ENCODE measurements around the gene TOMM20.

DNA sequence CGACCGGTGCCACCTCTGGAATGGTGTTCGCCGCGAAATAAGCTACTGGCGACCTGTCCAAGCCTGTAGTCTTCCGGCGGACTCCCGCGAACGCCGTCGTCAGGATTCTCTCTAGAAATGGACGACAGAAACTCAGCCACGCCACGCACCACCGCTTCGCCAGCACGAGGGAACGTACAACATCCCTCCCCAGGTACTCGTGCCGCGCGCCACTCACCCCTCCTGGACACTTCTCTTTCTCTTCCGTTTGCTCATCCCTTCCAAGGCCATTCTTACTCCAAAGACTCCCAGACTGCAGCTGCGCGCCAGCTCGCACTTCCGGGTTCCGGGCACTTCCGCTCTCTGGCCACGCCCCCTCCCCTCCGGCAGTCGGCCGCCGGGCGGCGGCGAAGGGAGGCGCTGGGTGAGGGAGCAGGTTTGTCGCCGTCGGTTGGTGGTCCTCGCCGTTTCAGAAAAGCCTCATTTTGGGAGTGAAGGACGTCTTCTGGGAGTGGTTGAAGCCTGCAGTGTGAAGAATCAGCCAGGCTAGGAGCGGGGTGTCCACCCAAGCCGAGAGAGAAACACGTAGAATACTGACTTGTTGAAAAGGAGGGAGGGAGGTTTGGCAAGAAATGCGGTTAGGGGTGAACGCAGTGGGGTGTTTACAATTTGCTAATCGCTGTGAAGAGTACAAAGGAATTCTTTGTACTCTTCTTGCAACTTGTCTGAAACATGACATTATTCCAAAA is 32.5 kb upstream of the TOMM20 start, which contains the start of gene RBM34:
- TF ChIP-seq, protein P1, sequence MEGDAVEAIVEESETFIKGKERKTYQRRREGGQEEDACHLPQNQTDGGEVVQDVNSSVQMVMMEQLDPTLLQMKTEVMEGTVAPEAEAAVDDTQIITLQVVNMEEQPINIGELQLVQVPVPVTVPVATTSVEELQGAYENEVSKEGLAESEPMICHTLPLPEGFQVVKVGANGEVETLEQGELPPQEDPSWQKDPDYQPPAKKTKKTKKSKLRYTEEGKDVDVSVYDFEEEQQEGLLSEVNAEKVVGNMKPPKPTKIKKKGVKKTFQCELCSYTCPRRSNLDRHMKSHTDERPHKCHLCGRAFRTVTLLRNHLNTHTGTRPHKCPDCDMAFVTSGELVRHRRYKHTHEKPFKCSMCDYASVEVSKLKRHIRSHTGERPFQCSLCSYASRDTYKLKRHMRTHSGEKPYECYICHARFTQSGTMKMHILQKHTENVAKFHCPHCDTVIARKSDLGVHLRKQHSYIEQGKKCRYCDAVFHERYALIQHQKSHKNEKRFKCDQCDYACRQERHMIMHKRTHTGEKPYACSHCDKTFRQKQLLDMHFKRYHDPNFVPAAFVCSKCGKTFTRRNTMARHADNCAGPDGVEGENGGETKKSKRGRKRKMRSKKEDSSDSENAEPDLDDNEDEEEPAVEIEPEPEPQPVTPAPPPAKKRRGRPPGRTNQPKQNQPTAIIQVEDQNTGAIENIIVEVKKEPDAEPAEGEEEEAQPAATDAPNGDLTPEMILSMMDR (IDR thresholded peaks at IDR 0.05 in 2 of 3, conservative IDR thresholded peaks at IDR 0.05 in 1 of 3; ENCODE audit: insufficient read depth in 2 of 3, low read depth in 1 of 3, low read length in 3 of 3) = peak in 2 of 3 experiments; percentile 30 to 52; a peak in 5 of 6 replicates
- TF ChIP-seq FOXA1 (IDR thresholded peaks at IDR 0.05; ENCODE audit: borderline replicate concordance) = no peak
- TF ChIP-seq NFYB (IDR thresholded peaks at IDR 0.05; ENCODE audit: extremely low read depth, insufficient read length) = no peak
- peak; percentile 84; the same call in 1 of the 2 replicates for TF ChIP-seq KLF13 (tag; IDR thresholded peaks at IDR 0.05; ENCODE audit: borderline replicate concordance, low read depth)
- TF ChIP-seq, protein P2, sequence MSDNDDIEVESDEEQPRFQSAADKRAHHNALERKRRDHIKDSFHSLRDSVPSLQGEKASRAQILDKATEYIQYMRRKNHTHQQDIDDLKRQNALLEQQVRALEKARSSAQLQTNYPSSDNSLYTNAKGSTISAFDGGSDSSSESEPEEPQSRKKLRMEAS (CRISPR knock-in tag; IDR thresholded peaks at IDR 0.05) = peak; percentile 79
- TF ChIP-seq RAD21 (CRISPR knock-in tag; conservative IDR thresholded peaks at IDR 0.05 in 1 of 2, IDR thresholded peaks at IDR 0.05 in 1 of 2) = peak in 1 of 2 experiments; percentile 23; a peak in 1 of 4 replicates
- TF ChIP-seq FOXP1 (CRISPR knock-in tag; IDR thresholded peaks at IDR 0.05) = peak; percentile 60
- TF ChIP-seq SLC30A9 (CRISPR knock-in tag; IDR thresholded peaks at IDR 0.05) = no peak
- TF ChIP-seq ATF1 (CRISPR knock-in tag; IDR thresholded peaks at IDR 0.05) = no peak
- peak; percentile 78 for TF ChIP-seq ATF1 (tag; IDR thresholded peaks at IDR 0.05)
- TF ChIP-seq ZNF316 (IDR thresholded peaks at IDR 0.05) = no peak
- TF ChIP-seq, protein P3, sequence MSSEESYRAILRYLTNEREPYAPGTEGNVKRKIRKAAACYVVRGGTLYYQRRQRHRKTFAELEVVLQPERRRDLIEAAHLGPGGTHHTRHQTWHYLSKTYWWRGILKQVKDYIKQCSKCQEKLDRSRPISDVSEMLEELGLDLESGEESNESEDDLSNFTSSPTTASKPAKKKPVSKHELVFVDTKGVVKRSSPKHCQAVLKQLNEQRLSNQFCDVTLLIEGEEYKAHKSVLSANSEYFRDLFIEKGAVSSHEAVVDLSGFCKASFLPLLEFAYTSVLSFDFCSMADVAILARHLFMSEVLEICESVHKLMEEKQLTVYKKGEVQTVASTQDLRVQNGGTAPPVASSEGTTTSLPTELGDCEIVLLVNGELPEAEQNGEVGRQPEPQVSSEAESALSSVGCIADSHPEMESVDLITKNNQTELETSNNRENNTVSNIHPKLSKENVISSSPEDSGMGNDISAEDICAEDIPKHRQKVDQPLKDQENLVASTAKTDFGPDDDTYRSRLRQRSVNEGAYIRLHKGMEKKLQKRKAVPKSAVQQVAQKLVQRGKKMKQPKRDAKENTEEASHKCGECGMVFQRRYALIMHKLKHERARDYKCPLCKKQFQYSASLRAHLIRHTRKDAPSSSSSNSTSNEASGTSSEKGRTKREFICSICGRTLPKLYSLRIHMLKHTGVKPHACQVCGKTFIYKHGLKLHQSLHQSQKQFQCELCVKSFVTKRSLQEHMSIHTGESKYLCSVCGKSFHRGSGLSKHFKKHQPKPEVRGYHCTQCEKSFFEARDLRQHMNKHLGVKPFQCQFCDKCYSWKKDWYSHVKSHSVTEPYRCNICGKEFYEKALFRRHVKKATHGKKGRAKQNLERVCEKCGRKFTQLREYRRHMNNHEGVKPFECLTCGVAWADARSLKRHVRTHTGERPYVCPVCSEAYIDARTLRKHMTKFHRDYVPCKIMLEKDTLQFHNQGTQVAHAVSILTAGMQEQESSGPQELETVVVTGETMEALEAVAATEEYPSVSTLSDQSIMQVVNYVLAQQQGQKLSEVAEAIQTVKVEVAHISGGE (CRISPR knock-in tag; IDR thresholded peaks at IDR 0.05) = peak in 2 of 3 experiments; percentile 61 to 94; a peak in 3 of 6 replicates
- peak; percentile 62; the same call in 1 of the 2 replicates for TF ChIP-seq NCOA1 (IDR thresholded peaks at IDR 0.05; ENCODE audit: low read depth)
